AG09309 (cell line): ENCODE data around the gene ARAF.
A peak's percentile ranks its signal among the peaks of the same experiment; 100 is the strongest.

Experiments
- DNase-seq: peaks from one replicate; pipeline ENCODE4 v3.0.0-alpha.2; 2010; ENCODE audit warnings: low read depth
- H3K4me3 ChIP-seq: 2 replicates; pipeline ENCODE4 v1.5.1; 2011; ENCODE audit warnings: mild to moderate bottlenecking, low read depth, low read length, moderate library complexity; ENCODE audit not compliant: control insufficient read depth
- TF ChIP-seq, protein P1 (sequence below): IDR thresholded peaks from 2 replicates; pipeline ENCODE4 v1.5.1; 2011; ENCODE audit warnings: mild to moderate bottlenecking, low read depth, low read length, inconsistent platforms; ENCODE audit not compliant: insufficient read depth, control insufficient read depth; ENCODE audit errors: missing control alignments

The ARAF gene

DNA sequence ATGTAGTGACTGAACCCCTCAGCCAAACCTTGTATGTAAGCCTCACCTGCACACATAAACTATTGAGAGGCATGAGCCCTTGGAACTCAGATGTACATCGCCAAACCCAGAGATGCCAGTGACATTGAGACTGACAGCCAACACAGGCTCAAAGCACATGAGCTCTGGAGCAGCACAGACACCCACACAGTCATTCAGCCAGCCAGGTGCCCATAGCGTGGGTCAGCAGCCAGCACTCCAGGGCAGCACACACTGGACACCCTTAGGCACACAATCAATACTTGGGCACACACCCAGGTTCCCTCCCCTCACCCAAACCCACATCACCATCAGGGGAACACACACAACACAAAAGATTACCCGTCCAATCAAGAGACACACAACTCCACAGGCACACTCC, 16.9 kb downstream of the ARAF start:
- no peak overlapping the region for H3K4me3 ChIP-seq
- DNase-seq, result no peak
- TF ChIP-seq, protein P1, sequence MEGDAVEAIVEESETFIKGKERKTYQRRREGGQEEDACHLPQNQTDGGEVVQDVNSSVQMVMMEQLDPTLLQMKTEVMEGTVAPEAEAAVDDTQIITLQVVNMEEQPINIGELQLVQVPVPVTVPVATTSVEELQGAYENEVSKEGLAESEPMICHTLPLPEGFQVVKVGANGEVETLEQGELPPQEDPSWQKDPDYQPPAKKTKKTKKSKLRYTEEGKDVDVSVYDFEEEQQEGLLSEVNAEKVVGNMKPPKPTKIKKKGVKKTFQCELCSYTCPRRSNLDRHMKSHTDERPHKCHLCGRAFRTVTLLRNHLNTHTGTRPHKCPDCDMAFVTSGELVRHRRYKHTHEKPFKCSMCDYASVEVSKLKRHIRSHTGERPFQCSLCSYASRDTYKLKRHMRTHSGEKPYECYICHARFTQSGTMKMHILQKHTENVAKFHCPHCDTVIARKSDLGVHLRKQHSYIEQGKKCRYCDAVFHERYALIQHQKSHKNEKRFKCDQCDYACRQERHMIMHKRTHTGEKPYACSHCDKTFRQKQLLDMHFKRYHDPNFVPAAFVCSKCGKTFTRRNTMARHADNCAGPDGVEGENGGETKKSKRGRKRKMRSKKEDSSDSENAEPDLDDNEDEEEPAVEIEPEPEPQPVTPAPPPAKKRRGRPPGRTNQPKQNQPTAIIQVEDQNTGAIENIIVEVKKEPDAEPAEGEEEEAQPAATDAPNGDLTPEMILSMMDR, result no peak

- DNase-seq, result no peak
- TF ChIP-seq, protein P1, result no peak
- no peak overlapping the region for H3K4me3 ChIP-seq
Measured at GRCh38 chrX:47578692-47579091, 17.7 kb downstream of the ARAF start.

- no peak for DNase-seq
Measured at GRCh38 chrX:47579537-47579936, 18.5 kb downstream of the ARAF start.

GRCh38 chrX:47581731-47582647, 21.0 kb downstream of the ARAF start, which contains the start of gene TIMP1:
Gene TIMP1, plus strand, starts transcription at chrX:47582436. Its CDS starts 980 bp downstream, at chrX:47583416.
- TF ChIP-seq, protein P1, result no peak
- peak; percentile 67 for DNase-seq
- H3K4me3 ChIP-seq, result peak within 1 kb of the TSS; percentile 75

More at GRCh38 chrX:47579537-47579936, 18.5 kb downstream of the ARAF start:
- TF ChIP-seq, protein P1, result no peak
- H3K4me3 ChIP-seq, result no peak overlapping the region

- DNase-seq, result no peak
- TF ChIP-seq, protein P1, result no peak
- H3K4me3 ChIP-seq, result peak overlapping the region; percentile 75
Measured at GRCh38 chrX:47583240-47583861, 22.3 kb downstream of the ARAF start.

- no peak overlapping the region for H3K4me3 ChIP-seq
- TF ChIP-seq, protein P1, result no peak
- DNase-seq, result no peak
Measured at GRCh38 chrX:47584714-47585113, 23.7 kb downstream of the ARAF start.
